Measurements from ENCODE around the gene ZFP69. TPM values are rescaled to one million over a fixed set of nuclear protein-coding genes. Genes with fewer than 3 reads are reported as not detected.

Gene ZFP69
- total and polyA plus RNA-seq, 10 of the 15 experiments (the other 5 are each of a cell fraction or from before 2014, with no cell fraction given), result 1.9 to 6.4 (median 3.7) TPM

- TF ChIP-seq E4F1 (IDR thresholded peaks at IDR 0.05; ENCODE audit: borderline replicate concordance, partially characterized antibody) (no peak), PBX3 (IDR thresholded peaks at IDR 0.05; ENCODE audit: insufficient replicate concordance, low read depth, low read length) (no peak), CUX1 (IDR thresholded peaks at IDR 0.05; ENCODE audit: insufficient replicate concordance, low read depth, low read length) (no peak), FOS (IDR thresholded peaks at IDR 0.05; ENCODE audit: borderline replicate concordance, extremely low read depth, insufficient read length) (no peak), ZNF217 (IDR thresholded peaks at IDR 0.05) (peak; percentile 66; the same call in 1 of the 2 replicates), CREM (IDR thresholded peaks at IDR 0.05; ENCODE audit: low read depth) (peak; percentile 1; the same call in 1 of the 2 replicates), TCF7 (IDR thresholded peaks at IDR 0.05; ENCODE audit: borderline replicate concordance) (no peak), SMC3 (IDR thresholded peaks at IDR 0.05; ENCODE audit: borderline replicate concordance, low read length) (no peak), BCL3 (IDR thresholded peaks at IDR 0.05; ENCODE audit: borderline replicate concordance, insufficient read depth, low read depth, low read length, poor library complexity, severe bottlenecking) (peak; percentile 39), ATF7 (IDR thresholded peaks at IDR 0.05; ENCODE audit: low read depth) (no peak), NBN (IDR thresholded peaks at IDR 0.05) (no peak), WRNIP1 (IDR thresholded peaks at IDR 0.05; ENCODE audit: borderline replicate concordance, low read depth, low read length) (no peak), CBX3 (IDR thresholded peaks at IDR 0.05; ENCODE audit: borderline replicate concordance, low read depth) (no peak), SKIL (IDR thresholded peaks at IDR 0.05; ENCODE audit: low read depth, poor library complexity, severe bottlenecking) (no peak), KLF5 (IDR thresholded peaks at IDR 0.05; ENCODE audit: partially characterized antibody) (no peak), RAD21 (IDR thresholded peaks at IDR 0.05; ENCODE audit: insufficient read depth, low read depth, low read length) (no peak)
These were observed 27.2 kb upstream of the ZFP69 start, which contains the start of gene ZFP69B (continued) for GRCh38 chr1:40449684-40450494.

Data from GM12878 (cell line).